GM21390 (cell line): ENCODE data around the gene C7orf25.
A peak's percentile ranks its signal among the peaks of the same experiment; 100 is the strongest.

Experiments used
- ATAC-seq: cut with Tn5 transposase; IDR thresholded peaks from one replicate; pipeline ENCODE4 v1.9.1; 2021; ENCODE audit not compliant: unreplicated experiment

The C7orf25 gene

GRCh38 chr7:42911454-42912447 is at the start of gene C7orf25:
Gene C7orf25, minus strand, starts transcription at chr7:42912070. Its CDS starts 1,170 bp downstream, at chr7:42910900.
- ATAC-seq, result peak; percentile 91

GRCh38 chr7:42961170-42961569 is 49.3 kb upstream of the C7orf25 start:
- no peak for ATAC-seq

GRCh38 chr7:42960762-42961161 is 48.9 kb upstream of the C7orf25 start:
- no peak for ATAC-seq

GRCh38 chr7:42959549-42959948 is 47.7 kb upstream of the C7orf25 start:
- ATAC-seq, result no peak

- no peak for ATAC-seq
These were observed 44.2 kb upstream of the C7orf25 start for GRCh38 chr7:42956062-42956461.

GRCh38 chr7:42953994-42954393 is 42.1 kb upstream of the C7orf25 start:
- ATAC-seq, result no peak

- no peak for ATAC-seq
These were observed 40.5 kb upstream of the C7orf25 start for GRCh38 chr7:42952328-42952727.

- ATAC-seq, result no peak
These were observed 38.5 kb upstream of the C7orf25 start for GRCh38 chr7:42950417-42950816.

- ATAC-seq, result no peak
These were observed 35.7 kb upstream of the C7orf25 start for GRCh38 chr7:42947521-42947920.

- no peak for ATAC-seq
These were observed 34.7 kb upstream of the C7orf25 start for GRCh38 chr7:42946627-42946950.

- peak; percentile 74 for ATAC-seq
These were observed 34.2 kb upstream of the C7orf25 start for GRCh38 chr7:42945821-42946626.

- peak; percentile 52 for ATAC-seq
These were observed 29.3 kb upstream of the C7orf25 start for GRCh38 chr7:42940985-42941847.

GRCh38 chr7:42939457-42940240 is 27.8 kb upstream of the C7orf25 start:
- no peak for ATAC-seq

GRCh38 chr7:42935861-42936260 is 24.0 kb upstream of the C7orf25 start:
- ATAC-seq, result no peak

- no peak for ATAC-seq
These were observed 22.4 kb upstream of the C7orf25 start for GRCh38 chr7:42934291-42934690.

- ATAC-seq, result no peak
These were observed 21.1 kb upstream of the C7orf25 start for GRCh38 chr7:42932811-42933591.

- peak; percentile 99 for ATAC-seq
These were observed 20.2 kb upstream of the C7orf25 start, which contains the start of the genes MRPL32 and PSMA2 for GRCh38 chr7:42931834-42932651. Gene MRPL32, plus strand, starts transcription at chr7:42932376. Its CDS starts 11 bp downstream, at chr7:42932387. Gene PSMA2, minus strand, starts transcription at chr7:42932174. Its CDS starts 16 bp downstream, at chr7:42932158.

- ATAC-seq, result no peak
These were observed 19.6 kb upstream of the C7orf25 start for GRCh38 chr7:42931447-42931833.
